Stimulated activated naive CD8-positive, alpha-beta T cell treated with anti-CD3 and anti-CD28 coated beads, Interleukin-15, Interleukin-2, amounts not matched to agents 100 ng/mL and 50 ng/mL, for 24 hours (primary cell): ENCODE data around the gene ADCY4.

Experiments
- H3K27ac Mint-ChIP-seq: one replicate; pipeline ENCODE4 v1.8.0; 2021; ENCODE audit warnings: mild to moderate bottlenecking, mixed read lengths
- H3K27me3 Mint-ChIP-seq: one replicate; pipeline ENCODE4 v1.8.0; 2021; ENCODE audit warnings: mixed read lengths
- H3K36me3 Mint-ChIP-seq: one replicate; pipeline ENCODE4 v1.8.0; 2021; ENCODE audit warnings: low read depth, mixed read lengths
- H3K4me1 Mint-ChIP-seq: one replicate; pipeline ENCODE4 v1.8.0; 2021; ENCODE audit warnings: low read depth, mixed read lengths
- H3K4me3 Mint-ChIP-seq: one replicate; pipeline ENCODE4 v1.8.0; 2021; ENCODE audit warnings: mild to moderate bottlenecking, mixed read lengths
- H3K9me3 Mint-ChIP-seq: one replicate; pipeline ENCODE4 v1.8.0; 2021; ENCODE audit warnings: mixed read lengths

ADCY4 gene

GRCh38 chr14:24369907-24370687, 35.2 kb upstream of the ADCY4 start:
- peaks cover 20% of the 10 kb centered on the region for H3K27me3 Mint-ChIP-seq
- H3K36me3 Mint-ChIP-seq = no peaks in the 10 kb centered on the region
- H3K9me3 Mint-ChIP-seq = no peaks in the 10 kb centered on the region
- H3K4me1 Mint-ChIP-seq = peaks cover 28% of the 10 kb centered on the region
- H3K27ac Mint-ChIP-seq = no peak overlapping the region
- no peak overlapping the region for H3K4me3 Mint-ChIP-seq

DNA sequence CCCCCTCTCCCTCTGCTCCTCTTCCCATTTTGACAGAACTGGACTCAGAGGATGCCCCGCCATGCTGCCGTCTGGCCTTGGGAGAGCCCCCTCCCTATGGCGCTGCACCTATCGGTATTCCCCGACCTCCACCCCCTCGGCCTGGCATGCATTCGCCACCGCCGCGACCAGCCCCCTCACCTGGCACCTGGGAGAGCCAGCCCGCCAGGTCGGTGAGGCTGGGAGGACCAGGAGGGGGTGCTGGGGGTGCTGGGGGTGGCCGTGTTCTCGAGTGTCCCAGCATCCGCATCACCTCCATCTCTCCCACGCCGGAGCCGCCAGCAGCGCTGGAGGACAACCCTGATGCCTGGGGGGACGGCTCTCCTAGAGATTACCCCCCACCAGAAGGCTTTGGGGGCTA, 34.6 kb upstream of the ADCY4 start:
- Mint-ChIP-seq H3K27ac (no peak overlapping the region), H3K36me3 (no peaks in the 10 kb centered on the region), H3K4me1 (peaks cover 31% of the 10 kb centered on the region), H3K9me3 (no peaks in the 10 kb centered on the region), H3K27me3 (peaks cover 23% of the 10 kb centered on the region), H3K4me3 (peak overlapping the region; percentile 37)

DNA sequence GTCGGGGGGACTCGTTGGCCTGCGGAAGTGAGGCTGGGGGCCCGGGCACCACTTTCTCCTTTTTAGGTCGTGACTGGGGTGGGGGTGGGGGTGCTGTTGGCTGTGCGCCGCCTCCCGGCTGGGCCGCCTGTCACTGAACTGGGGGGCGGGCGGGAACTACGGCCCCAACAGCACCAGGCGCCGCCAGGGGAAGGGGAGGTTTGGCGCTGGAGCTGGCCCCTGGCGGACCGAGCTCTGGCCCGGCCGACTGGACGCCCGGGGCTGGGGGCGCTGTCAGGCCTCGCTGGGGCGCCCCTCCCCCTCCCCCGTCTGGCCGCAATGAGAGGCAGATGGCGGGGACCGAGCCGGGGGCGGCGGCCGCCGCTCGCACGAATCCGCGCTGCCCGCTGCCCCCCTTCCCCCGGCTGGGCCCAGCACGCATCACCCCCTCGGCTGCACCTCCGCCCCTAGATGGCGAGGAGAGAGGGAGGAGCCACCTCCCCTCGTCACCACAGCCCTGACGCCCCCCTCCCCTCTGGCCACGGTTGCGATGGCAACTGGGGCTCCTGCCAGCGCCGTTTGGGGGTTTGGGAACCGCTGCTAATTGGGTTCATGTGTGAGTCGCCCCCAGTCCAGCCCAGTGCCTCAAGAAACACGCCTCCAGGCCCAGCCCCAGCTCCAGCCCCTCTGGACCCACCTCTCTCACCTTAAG, 33.8 kb upstream of the ADCY4 start:
- H3K36me3 Mint-ChIP-seq = no peaks in the 10 kb centered on the region
- peak overlapping the region; percentile 35 for H3K4me3 Mint-ChIP-seq
- H3K4me1 Mint-ChIP-seq = peaks cover 31% of the 10 kb centered on the region
- peaks cover 24% of the 10 kb centered on the region for H3K27me3 Mint-ChIP-seq
- peak overlapping the region; percentile 40 for H3K27ac Mint-ChIP-seq
- H3K9me3 Mint-ChIP-seq = no peaks in the 10 kb centered on the region

DNA sequence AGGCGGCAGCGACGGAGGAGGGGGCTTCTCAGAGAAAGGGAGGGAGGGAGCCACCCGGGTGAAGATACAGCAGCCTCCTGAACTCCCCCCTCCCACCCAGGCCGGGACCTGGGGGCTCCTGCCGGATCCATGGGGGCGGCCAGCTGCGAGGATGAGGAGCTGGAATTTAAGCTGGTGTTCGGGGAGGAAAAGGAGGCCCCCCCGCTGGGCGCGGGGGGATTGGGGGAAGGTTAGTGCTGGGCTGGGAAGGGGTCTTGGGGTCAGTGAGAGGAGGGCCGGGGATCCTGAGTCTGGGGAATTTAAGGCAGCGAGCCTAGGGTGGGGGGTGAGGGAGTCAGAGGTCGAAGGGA, 33.3 kb upstream of the ADCY4 start:
- H3K27me3 Mint-ChIP-seq = peaks cover 28% of the 10 kb centered on the region
- H3K36me3 Mint-ChIP-seq = no peaks in the 10 kb centered on the region
- no peak overlapping the region for H3K27ac Mint-ChIP-seq
- H3K4me1 Mint-ChIP-seq = peaks cover 31% of the 10 kb centered on the region
- peak overlapping the region; percentile 35 for H3K4me3 Mint-ChIP-seq
- no peaks in the 10 kb centered on the region for H3K9me3 Mint-ChIP-seq

DNA sequence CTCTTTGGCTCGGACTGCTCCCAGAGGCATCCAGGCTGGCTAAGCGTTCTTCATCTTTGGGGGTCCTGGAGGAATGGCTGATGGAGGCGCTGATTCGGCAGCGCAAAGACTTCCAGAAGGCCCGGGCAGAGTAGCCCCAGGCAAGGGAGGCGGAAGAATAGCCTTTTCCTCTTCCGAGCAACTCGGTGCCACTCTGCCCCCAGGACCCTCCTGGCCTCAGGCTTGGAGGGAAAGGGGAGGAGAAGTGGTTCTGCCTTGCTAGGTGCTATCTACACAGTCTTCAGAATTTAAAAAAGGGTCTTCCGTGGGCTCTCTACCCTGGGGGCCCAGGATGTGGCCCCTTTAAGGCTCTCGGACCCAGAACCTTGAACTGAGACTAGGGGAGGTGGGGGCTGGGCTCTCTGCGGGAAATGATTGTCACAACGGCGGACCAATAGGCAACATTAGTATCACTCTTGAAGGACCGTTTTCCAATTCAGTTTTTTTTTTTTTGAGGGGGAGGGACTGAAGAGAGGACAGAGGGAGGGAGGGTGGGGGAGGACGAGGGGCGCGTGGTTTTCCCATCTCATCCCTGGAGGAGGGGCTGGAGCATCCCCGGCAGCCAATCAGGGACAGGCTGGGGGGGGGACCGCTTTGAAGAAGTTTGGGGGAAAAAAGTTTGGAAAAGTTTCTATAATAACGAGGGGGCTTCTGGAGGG, 32.8 kb upstream of the ADCY4 start, which contains the start of gene NFATC4:
TSS of gene NFATC4 (plus strand) at position 671 of the 698 bp plus-strand sequence. CDS start 157 bp downstream, outside the sequence.
- H3K9me3 Mint-ChIP-seq = no peaks in the 10 kb centered on the region
- H3K36me3 Mint-ChIP-seq = no peaks in the 10 kb centered on the region
- H3K27ac Mint-ChIP-seq = peak within 1 kb of the TSS; percentile 55
- H3K27me3 Mint-ChIP-seq = peaks cover 32% of the 10 kb centered on the region
- H3K4me3 Mint-ChIP-seq = peak within 1 kb of the TSS; percentile 73
- H3K4me1 Mint-ChIP-seq = peaks cover 31% of the 10 kb centered on the region

GRCh38 chr14:24366721-24367513, 32.0 kb upstream of the ADCY4 start:
- Mint-ChIP-seq H3K9me3 (no peaks in the 10 kb centered on the region), H3K36me3 (no peaks in the 10 kb centered on the region), H3K27ac (peak overlapping the region; percentile 55), H3K4me3 (peak overlapping the region; percentile 73), H3K27me3 (peaks cover 35% of the 10 kb centered on the region), H3K4me1 (peaks cover 31% of the 10 kb centered on the region)

GRCh38 chr14:24366413-24366720, 31.5 kb upstream of the ADCY4 start:
- H3K27ac Mint-ChIP-seq = peak overlapping the region; percentile 94
- peaks cover 38% of the 10 kb centered on the region for H3K27me3 Mint-ChIP-seq
- H3K4me3 Mint-ChIP-seq = peak overlapping the region; percentile 79

GRCh38 chr14:24365600-24366412, 30.9 kb upstream of the ADCY4 start:
- no peaks in the 10 kb centered on the region for H3K9me3 Mint-ChIP-seq
- H3K4me3 Mint-ChIP-seq = peak overlapping the region; percentile 79
- peak overlapping the region; percentile 94 for H3K27ac Mint-ChIP-seq
- H3K27me3 Mint-ChIP-seq = peaks cover 43% of the 10 kb centered on the region
- no peaks in the 10 kb centered on the region for H3K36me3 Mint-ChIP-seq
- peaks cover 31% of the 10 kb centered on the region for H3K4me1 Mint-ChIP-seq

More at GRCh38 chr14:24366413-24366720, 31.5 kb upstream of the ADCY4 start:
- Mint-ChIP-seq H3K36me3 (no peaks in the 10 kb centered on the region), H3K9me3 (no peaks in the 10 kb centered on the region), H3K4me1 (peaks cover 31% of the 10 kb centered on the region)

- peaks cover 49% of the 10 kb centered on the region for H3K27me3 Mint-ChIP-seq
- no peaks in the 10 kb centered on the region for H3K36me3 Mint-ChIP-seq
- H3K9me3 Mint-ChIP-seq = no peaks in the 10 kb centered on the region
- no peak overlapping the region for H3K27ac Mint-ChIP-seq
- peaks cover 31% of the 10 kb centered on the region for H3K4me1 Mint-ChIP-seq
- H3K4me3 Mint-ChIP-seq = no peak overlapping the region
Measured at GRCh38 chr14:24364841-24365240, 30.0 kb upstream of the ADCY4 start.

- Mint-ChIP-seq H3K4me1 (peaks cover 30% of the 10 kb centered on the region), H3K36me3 (no peaks in the 10 kb centered on the region), H3K9me3 (no peaks in the 10 kb centered on the region), H3K27ac (no peak overlapping the region), H3K27me3 (peaks cover 49% of the 10 kb centered on the region), H3K4me3 (no peak overlapping the region)
Measured at GRCh38 chr14:24363401-24363800, 28.5 kb upstream of the ADCY4 start.

DNA sequence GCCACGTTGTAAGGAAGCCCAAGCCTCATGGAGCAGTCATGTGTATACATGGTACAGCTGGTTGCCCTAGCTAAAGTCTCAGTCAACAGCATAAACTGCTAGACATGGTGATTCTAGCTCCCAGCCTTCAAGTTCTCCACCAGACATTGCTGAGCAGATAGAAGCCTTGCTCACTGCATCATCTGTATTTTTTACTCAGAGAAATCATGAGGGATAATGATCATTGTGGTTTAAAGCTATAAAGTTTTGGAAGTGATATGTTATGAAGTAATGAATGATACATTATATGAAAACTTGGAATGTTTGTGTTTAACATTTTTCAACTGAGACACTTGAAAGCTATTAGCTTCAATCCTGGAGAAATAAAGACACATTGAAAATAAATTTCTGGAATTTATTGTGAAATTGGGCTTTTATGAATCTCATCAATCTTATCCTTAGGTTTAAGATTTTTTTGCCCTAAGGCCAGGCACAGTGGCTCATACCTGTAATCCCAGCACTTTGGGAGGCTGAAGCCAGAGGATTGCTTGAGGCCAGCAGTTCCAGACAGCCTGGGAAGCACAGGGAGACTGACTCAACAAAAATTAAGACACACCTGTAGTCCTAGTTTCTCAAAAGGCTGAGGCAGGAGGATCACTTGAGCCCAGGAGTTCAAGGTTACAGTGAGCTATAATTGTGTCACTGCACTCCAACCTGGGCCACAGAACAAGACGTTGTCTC, 27.5 kb upstream of the ADCY4 start:
- Mint-ChIP-seq H3K27me3 (peaks cover 44% of the 10 kb centered on the region), H3K4me1 (peaks cover 22% of the 10 kb centered on the region), H3K9me3 (no peaks in the 10 kb centered on the region)

GRCh38 chr14:24361326-24361725, 26.5 kb upstream of the ADCY4 start:
- no peak overlapping the region for H3K27ac Mint-ChIP-seq
- peaks cover 15% of the 10 kb centered on the region for H3K4me1 Mint-ChIP-seq
- no peaks in the 10 kb centered on the region for H3K9me3 Mint-ChIP-seq
- no peak overlapping the region for H3K4me3 Mint-ChIP-seq
- H3K27me3 Mint-ChIP-seq = peaks cover 43% of the 10 kb centered on the region
- no peaks in the 10 kb centered on the region for H3K36me3 Mint-ChIP-seq

More for the DNA sequence above, 27.5 kb upstream of the ADCY4 start:
- H3K27ac Mint-ChIP-seq = no peak overlapping the region
- H3K4me3 Mint-ChIP-seq = no peak overlapping the region
- no peaks in the 10 kb centered on the region for H3K36me3 Mint-ChIP-seq

- Mint-ChIP-seq H3K27me3 (peaks cover 35% of the 10 kb centered on the region), H3K4me3 (no peak overlapping the region), H3K4me1 (peaks cover 4% of the 10 kb centered on the region), H3K36me3 (no peaks in the 10 kb centered on the region), H3K9me3 (no peaks in the 10 kb centered on the region), H3K27ac (no peak overlapping the region)
Measured at GRCh38 chr14:24360281-24360680, 25.4 kb upstream of the ADCY4 start.
